LNCaP clone FGC (cell line): ENCODE measurements around the gene LLGL1.

Experiments used
- DNase-seq: peaks from one replicate; pipeline ENCODE4 v3.0.0-alpha.2; 2011; ENCODE audit warnings: low read depth
- H3K4me3 ChIP-seq: 2 replicates; pipeline ENCODE4 v1.5.1; 2011; ENCODE audit warnings: mild to moderate bottlenecking, low read depth, low read length, control low read depth
- TF ChIP-seq, protein P1 (sequence below): IDR thresholded peaks from 2 replicates; pipeline ENCODE4 v1.5.1; 2012; ENCODE audit warnings: mild to moderate bottlenecking; ENCODE audit not compliant: control insufficient read depth, insufficient read depth; ENCODE audit errors: extremely low read depth

Gene LLGL1

DNA sequence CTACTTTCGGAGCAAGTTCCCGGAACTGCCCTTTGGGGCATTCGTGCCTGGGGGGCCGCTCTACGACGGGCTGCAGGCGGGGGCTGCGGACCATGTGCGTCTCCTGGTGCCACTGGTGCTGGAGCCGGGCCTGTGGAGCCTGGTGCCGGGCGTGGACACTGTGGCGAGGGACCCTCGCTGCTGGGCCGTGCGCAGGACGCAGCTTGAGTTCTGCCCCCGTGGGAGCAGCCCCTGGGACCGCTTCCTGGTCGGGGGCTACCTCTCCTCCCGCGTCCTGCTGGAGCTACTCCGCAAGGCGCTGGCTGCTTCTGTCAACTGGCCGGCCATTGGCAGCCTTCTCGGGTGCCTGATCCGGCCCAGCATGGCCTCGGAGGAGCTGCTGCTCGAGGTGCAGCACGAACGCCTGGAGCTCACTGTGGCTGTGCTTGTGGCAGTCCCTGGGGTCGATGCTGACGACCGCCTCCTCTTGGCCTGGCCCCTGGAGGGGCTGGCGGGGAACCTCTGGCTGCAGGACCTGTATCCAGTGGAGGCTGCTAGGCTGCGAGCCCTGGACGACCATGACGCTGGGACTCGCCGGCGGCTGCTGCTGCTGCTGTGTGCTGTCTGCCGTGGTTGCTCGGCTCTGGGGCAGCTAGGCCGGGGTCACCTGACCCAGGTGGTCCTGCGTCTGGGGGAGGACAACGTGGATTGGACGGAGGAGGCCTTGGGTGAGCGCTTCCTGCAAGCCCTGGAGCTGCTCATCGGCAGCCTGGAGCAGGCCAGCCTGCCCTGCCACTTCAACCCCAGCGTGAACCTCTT lies 38.6 kb downstream of the LLGL1 start:
- no peak for DNase-seq
- H3K4me3 ChIP-seq: no peak overlapping the region
- TF ChIP-seq, protein P1, sequence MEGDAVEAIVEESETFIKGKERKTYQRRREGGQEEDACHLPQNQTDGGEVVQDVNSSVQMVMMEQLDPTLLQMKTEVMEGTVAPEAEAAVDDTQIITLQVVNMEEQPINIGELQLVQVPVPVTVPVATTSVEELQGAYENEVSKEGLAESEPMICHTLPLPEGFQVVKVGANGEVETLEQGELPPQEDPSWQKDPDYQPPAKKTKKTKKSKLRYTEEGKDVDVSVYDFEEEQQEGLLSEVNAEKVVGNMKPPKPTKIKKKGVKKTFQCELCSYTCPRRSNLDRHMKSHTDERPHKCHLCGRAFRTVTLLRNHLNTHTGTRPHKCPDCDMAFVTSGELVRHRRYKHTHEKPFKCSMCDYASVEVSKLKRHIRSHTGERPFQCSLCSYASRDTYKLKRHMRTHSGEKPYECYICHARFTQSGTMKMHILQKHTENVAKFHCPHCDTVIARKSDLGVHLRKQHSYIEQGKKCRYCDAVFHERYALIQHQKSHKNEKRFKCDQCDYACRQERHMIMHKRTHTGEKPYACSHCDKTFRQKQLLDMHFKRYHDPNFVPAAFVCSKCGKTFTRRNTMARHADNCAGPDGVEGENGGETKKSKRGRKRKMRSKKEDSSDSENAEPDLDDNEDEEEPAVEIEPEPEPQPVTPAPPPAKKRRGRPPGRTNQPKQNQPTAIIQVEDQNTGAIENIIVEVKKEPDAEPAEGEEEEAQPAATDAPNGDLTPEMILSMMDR: no peak

DNA sequence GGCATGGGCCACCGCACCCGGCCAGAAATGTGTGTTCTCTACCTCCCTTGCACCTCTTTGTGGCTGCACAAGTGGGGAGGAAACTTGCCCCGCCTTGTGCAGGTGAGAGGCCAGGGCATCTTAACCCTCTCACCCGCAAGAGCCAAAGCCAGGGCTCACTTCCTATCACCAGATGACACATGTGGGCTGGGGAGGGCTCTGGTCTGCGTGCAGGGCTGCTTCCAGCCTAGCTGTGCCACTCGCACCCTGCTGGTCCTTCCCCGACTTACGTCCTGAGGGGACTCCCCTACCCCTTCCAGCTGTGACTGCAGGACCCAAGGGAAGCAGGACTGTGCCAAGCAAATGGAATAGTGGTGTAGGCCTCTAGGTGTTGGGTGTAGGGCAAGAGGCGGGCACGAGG lies 41.9 kb downstream of the LLGL1 start:
- TF ChIP-seq, protein P1: no peak
- no peak overlapping the region for H3K4me3 ChIP-seq
- no peak for DNase-seq

DNA sequence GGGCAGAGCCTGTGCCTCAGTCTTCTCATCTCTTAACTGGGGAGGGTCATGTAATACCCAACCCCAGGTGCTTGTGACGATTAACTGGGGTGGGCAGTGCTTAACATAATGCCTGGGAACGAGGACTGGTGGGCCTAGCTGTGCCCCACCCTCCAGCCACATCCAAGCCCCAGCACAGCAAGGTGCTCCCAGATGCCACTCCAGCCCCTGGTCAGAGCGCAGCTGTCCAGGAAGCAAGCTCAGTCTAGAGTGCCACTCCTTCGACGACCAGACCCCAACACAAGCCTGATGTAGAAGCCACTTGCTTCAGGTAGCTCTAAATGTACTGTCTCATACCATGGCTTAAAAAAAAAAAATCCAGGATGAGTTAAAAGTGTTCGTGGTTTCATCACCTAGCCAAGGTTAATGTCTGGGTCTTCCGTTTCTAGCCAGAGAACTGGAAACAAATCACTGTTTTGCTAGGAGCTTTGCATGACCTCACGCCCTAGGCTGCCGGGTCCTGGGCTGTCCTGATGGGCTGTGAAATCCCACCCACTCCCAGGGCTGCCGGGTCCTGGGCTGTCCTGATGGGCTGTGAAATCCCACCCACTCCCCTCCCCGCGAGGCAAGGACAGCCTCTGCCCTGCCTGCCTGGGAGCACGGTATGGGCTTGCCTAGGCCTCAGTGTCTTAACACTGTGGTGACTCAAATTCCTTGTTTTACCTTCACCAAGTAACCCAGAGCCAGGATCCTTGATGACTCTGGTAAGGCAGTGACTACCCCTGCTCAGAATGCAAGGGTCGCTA lies 42.7 kb downstream of the LLGL1 start:
- DNase-seq: no peak
- TF ChIP-seq, protein P1: no peak
- H3K4me3 ChIP-seq: no peak overlapping the region

DNA sequence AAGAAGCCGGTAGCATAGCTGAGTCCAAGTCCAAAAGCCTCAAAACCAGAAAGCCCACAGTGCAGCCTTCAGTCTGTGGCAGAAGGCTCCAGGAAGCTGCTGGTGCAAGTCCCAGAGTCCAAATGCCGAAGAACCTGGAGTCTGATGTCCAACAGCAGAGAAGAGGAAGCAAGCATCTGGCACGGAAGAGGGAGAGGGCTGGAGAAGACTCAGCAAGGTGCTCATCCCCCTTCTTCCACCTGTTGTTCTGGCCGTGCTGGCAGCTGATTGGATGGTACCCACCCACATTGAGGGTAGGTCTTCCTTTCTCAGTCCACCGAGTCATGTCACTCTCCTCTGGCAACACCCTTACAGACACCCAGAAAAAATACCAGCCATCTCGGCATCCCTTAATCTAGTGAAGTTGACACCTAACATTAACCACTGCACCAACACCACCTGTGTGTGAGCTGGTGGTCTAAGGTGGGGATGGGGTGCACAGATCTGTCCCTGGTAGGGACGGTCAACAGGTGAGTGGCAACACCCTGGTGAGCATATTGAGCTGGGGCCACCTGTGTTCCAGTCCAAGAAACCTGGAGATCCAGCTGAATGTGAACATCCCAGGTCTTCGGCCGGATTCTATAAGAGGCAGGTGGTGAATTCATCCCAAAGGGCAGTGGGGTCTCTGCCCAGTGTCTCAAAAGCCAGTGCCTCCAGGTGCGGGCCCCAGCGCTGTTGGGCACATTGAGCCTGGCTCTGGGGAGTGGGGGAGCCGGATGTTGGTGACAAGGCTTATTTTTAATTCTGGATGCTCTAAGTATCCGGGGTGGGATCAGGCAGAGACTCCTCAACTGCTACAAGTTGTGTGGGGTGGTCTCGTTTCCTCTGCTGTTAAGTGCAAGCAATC lies 44.9 kb downstream of the LLGL1 start:
- DNase-seq: no peak
- no peak overlapping the region for H3K4me3 ChIP-seq
- TF ChIP-seq, protein P1: no peak

DNA sequence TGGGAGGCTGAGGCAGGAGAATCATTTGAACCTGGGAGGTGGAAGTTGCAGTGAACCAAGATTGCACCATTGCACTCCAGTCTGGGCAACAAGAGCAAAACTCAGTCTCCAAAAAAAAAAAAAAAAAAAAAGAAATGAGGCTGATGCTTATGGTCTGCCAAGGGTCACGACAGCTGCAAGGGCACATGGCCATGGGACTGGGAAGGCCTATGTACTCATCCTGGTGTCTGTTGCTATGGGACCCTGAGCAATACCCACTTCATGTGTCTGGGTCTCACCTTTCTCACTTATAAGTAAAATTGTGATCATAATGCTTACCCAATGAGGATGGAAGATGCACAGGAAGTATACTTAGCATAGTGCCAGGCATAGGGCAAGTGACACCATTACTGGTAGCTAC lies 51.6 kb downstream of the LLGL1 start:
- TF ChIP-seq, protein P1: no peak
- H3K4me3 ChIP-seq: no peak overlapping the region
- no peak for DNase-seq

DNA sequence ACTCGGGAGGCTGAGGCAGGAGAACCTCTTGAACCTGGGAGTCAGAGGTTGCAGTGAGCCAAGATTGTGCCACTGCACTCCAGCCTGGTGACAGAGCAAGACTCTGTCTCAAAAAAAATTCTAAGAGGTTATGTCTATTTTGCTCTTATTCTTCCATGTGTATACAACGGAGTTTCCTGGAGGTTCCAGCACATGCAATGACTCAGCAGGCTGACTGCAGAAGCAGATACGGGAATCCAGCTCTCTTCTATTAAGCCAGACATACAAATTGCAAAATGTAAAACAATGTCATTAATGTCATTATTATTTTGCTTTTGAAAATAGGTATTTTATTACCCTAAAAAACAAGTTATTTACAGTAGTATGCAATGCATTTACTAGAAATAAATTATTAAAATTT lies 53.4 kb downstream of the LLGL1 start:
- TF ChIP-seq, protein P1: no peak
- DNase-seq: no peak
- H3K4me3 ChIP-seq: no peak overlapping the region
